ENCODE measurements around the gene GYG1.

DNA sequence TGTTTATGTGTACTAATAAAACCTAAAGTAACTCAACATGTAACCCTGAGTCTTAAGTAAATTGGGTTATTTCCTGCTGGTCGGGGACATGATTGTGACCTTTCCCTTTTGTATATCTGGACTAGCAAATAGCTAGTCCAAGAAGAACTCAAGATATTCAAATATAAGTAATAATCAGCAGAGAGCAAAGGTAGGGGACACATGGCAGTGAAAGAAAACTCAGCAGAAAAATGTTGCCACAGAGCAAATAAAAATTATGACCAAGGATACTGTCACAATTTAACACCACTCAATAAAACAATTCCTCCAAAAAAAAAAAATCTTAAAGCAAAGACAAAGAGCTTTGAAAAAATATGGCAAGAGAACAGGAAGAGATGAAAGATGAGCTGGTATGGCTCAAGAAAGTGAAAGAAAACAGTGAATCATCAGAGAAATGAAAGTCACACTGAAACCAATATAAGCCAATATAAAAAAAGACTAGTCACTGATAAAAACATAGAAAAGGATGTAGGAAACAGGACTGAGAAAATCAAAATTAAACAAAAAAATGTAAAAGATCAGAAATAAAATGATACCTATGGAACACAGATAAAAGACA is 51.5 kb downstream of the GYG1 start:
- TF ChIP-seq, protein P1, sequence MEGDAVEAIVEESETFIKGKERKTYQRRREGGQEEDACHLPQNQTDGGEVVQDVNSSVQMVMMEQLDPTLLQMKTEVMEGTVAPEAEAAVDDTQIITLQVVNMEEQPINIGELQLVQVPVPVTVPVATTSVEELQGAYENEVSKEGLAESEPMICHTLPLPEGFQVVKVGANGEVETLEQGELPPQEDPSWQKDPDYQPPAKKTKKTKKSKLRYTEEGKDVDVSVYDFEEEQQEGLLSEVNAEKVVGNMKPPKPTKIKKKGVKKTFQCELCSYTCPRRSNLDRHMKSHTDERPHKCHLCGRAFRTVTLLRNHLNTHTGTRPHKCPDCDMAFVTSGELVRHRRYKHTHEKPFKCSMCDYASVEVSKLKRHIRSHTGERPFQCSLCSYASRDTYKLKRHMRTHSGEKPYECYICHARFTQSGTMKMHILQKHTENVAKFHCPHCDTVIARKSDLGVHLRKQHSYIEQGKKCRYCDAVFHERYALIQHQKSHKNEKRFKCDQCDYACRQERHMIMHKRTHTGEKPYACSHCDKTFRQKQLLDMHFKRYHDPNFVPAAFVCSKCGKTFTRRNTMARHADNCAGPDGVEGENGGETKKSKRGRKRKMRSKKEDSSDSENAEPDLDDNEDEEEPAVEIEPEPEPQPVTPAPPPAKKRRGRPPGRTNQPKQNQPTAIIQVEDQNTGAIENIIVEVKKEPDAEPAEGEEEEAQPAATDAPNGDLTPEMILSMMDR (IDR thresholded peaks at IDR 0.05; ENCODE audit: low read depth, low read length, missing input control) = no peak
- TF ChIP-seq YY1 (IDR thresholded peaks at IDR 0.05) (no peak), GABPA (IDR thresholded peaks at IDR 0.05 in 1 of 2, conservative IDR thresholded peaks at IDR 0.05 in 1 of 2) (no peak), SP1 (IDR thresholded peaks at IDR 0.05) (no peak), TAF1 (conservative IDR thresholded peaks at IDR 0.05) (no peak), FOXA1 (IDR thresholded peaks at IDR 0.05) (no peak), RAD21 (IDR thresholded peaks at IDR 0.05) (no peak), NR2F2 (IDR thresholded peaks at IDR 0.05) (no peak)
- TF ChIP-seq, protein P2, sequence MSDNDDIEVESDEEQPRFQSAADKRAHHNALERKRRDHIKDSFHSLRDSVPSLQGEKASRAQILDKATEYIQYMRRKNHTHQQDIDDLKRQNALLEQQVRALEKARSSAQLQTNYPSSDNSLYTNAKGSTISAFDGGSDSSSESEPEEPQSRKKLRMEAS (IDR thresholded peaks at IDR 0.05) = no peak
- TF ChIP-seq, protein P3, sequence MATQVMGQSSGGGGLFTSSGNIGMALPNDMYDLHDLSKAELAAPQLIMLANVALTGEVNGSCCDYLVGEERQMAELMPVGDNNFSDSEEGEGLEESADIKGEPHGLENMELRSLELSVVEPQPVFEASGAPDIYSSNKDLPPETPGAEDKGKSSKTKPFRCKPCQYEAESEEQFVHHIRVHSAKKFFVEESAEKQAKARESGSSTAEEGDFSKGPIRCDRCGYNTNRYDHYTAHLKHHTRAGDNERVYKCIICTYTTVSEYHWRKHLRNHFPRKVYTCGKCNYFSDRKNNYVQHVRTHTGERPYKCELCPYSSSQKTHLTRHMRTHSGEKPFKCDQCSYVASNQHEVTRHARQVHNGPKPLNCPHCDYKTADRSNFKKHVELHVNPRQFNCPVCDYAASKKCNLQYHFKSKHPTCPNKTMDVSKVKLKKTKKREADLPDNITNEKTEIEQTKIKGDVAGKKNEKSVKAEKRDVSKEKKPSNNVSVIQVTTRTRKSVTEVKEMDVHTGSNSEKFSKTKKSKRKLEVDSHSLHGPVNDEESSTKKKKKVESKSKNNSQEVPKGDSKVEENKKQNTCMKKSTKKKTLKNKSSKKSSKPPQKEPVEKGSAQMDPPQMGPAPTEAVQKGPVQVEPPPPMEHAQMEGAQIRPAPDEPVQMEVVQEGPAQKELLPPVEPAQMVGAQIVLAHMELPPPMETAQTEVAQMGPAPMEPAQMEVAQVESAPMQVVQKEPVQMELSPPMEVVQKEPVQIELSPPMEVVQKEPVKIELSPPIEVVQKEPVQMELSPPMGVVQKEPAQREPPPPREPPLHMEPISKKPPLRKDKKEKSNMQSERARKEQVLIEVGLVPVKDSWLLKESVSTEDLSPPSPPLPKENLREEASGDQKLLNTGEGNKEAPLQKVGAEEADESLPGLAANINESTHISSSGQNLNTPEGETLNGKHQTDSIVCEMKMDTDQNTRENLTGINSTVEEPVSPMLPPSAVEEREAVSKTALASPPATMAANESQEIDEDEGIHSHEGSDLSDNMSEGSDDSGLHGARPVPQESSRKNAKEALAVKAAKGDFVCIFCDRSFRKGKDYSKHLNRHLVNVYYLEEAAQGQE (IDR thresholded peaks at IDR 0.05) = no peak

Data from liver (tissue), 3 donors.